ENCODE measurements around the gene NOTO. TPM values are rescaled to one million over a fixed set of nuclear protein-coding genes. Genes with fewer than 3 reads are reported as not detected.

The NOTO gene
- total RNA-seq, 4 donors from 2014 or later: not detected

Other genes with a start within 250 kb of the NOTO start
- gene SFXN5, start 130.9 kb upstream of the NOTO start, total RNA-seq: 10 to 100 TPM; 10.3 to 17.2 (median 16.5) TPM
- 10 to 100 TPM; 34.4 to 39.4 (median 37.3) TPM for gene RAB11FIP5, start 89.6 kb upstream of the NOTO start, total RNA-seq
- gene SMYD5, start 11.7 kb downstream of the NOTO start, total RNA-seq: 10 to 100 TPM; 14.4 to 18.1 (median 16.2) TPM
- 10 to 100 TPM; 14.3 to 65.2 (median 33.2) TPM for gene PRADC1, start 30.7 kb downstream of the NOTO start, total RNA-seq
- gene CCT7, start 31.7 kb downstream of the NOTO start, total RNA-seq: 100 to 1,000 TPM; 160 to 205 (median 189) TPM
- gene FBXO41, start 81.9 kb downstream of the NOTO start, total RNA-seq: 1 to 10 TPM in 2 of 4 donors, under 1 TPM in 2; 0.79 to 3.8 (median 1.3) TPM
- not detected for gene EGR4, start 91.0 kb downstream of the NOTO start, total RNA-seq
- 10 to 100 TPM; 38.7 to 66.6 (median 44.4) TPM for gene ALMS1, start 183.3 kb downstream of the NOTO start, total RNA-seq